Activated CD4-positive, alpha-beta T cell treated with anti-CD3 and anti-CD28 coated beads for 36 hours (primary cell): ENCODE measurements around the gene BABAM1. TPM values are rescaled to one million over a fixed set of nuclear protein-coding genes. Genes with fewer than 3 reads are reported as not detected.

Source experiments
- ATAC-seq: fragments of 200-7000 bp; cut with Tn5 transposase; one replicate; pipeline ENCODE4 v1.10.0; 2021; ENCODE audit warnings: mild to moderate bottlenecking, moderate library complexity
- CTCF ChIA-PET: fragments of 350-600 bp; sonication (Branson Sonifier 250); formaldehyde crosslinking; loops from one replicate; lab custom pipeline; 2021; ENCODE audit warnings: antibody characterized with exemption; lab: Charles Lee
- POLR2A ChIA-PET: fragments of 350-600 bp; sonication (Branson Sonifier 250); formaldehyde crosslinking; loops from one replicate; lab custom pipeline; 2021; ENCODE audit warnings: antibody characterized with exemption, inconsistent platforms; lab: Charles Lee
- DNase-seq: peaks from one replicate; pipeline ENCODE4 v3.0.0-alpha.2; 2020
- H3K27ac Mint-ChIP-seq: one replicate; pipeline ENCODE4 v1.8.0; 2021; ENCODE audit warnings: mixed read lengths
- H3K27me3 Mint-ChIP-seq: one replicate; pipeline ENCODE4 v1.8.0; 2021; ENCODE audit warnings: mixed read lengths
- H3K36me3 Mint-ChIP-seq: one replicate; pipeline ENCODE4 v1.8.0; 2021; ENCODE audit warnings: low read depth, mixed read lengths
- H3K4me1 Mint-ChIP-seq: one replicate; pipeline ENCODE4 v1.8.0; 2021; ENCODE audit warnings: mixed read lengths
- H3K4me3 Mint-ChIP-seq: one replicate; pipeline ENCODE4 v1.8.0; 2021; ENCODE audit warnings: mild to moderate bottlenecking, moderate library complexity, mixed read lengths
- H3K9me3 Mint-ChIP-seq: one replicate; pipeline ENCODE4 v1.8.0; 2021; ENCODE audit warnings: low read depth, mixed read lengths
- intact Hi-C, 2 experiments: fragments of 100-400 bp; cut with DNase I in 1 of 2; cut with micrococcal nuclease in 1 of 2; formaldehyde crosslinking; loops; one replicate each; pipeline versions ENCODE4 v1.14.2 to v1.15.1; 2022 to 2024; cut with DNase I, micrococcal nuclease
- total RNA-seq, 2 experiments: library from RNA; stranded (reverse); gene quantifications; one replicate each; pipeline ENCODE4 v1.2.3, GENCODE V29; 2021

BABAM1 gene
- total RNA-seq, 2 experiments from 2014 or later: 109 to 132 TPM

DNA sequence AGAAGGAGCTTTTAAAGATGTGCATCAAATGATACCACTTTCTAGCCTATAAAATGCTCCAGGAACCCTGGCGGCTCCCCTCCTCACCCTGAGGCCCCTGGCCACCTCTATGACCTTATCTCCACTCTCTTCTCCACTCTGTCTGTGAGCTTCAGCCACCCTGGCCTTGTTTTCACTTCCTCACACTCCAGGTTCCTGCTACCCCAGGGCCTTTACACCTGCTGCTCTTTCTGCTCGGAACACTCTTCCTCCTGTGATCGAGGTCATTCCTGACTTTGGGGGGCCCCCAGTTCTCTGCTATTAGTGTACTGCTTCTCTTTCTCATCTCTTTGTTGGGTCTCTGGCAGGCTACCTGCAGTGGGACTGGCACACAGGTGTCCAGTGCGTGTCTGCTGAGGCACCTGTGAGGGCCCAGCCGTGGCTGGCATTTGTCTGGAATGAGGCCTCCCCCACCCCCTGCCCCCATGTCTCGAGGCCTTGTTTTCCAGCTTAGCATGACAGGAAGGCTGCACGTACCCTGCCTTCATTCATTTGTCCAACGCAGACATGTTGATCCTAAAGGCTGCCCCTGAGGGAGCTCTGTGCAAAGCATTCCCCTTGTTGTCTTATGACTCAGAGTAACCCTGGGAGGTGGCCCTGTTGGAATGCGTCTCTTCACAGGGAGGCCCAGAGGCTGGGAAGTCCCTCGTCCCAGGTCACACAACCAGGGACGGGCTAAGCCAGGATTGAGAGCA, 44.4 kb downstream of the BABAM1 start:
- CTCF ChIA-PET: interaction anchor here (0.7 to 0.8 kb wide), 3 partner anchors 18 to 300 kb away, joined by 3 to 4 read pairs (median 3); no protein-coding TSS in a partner anchor
- no peak for DNase-seq
- ATAC-seq: no peak
- intact Hi-C loops: no loop called here
- Mint-ChIP-seq H3K27ac (no peak overlapping the region), H3K27me3 (no peaks in the 10 kb centered on the region), H3K9me3 (no peaks in the 10 kb centered on the region), H3K36me3 (peaks cover 22% of the 10 kb centered on the region), H3K4me1 (peaks cover 32% of the 10 kb centered on the region), H3K4me3 (peak overlapping the region; percentile 32)
- POLR2A ChIA-PET: no interaction called here

DNA sequence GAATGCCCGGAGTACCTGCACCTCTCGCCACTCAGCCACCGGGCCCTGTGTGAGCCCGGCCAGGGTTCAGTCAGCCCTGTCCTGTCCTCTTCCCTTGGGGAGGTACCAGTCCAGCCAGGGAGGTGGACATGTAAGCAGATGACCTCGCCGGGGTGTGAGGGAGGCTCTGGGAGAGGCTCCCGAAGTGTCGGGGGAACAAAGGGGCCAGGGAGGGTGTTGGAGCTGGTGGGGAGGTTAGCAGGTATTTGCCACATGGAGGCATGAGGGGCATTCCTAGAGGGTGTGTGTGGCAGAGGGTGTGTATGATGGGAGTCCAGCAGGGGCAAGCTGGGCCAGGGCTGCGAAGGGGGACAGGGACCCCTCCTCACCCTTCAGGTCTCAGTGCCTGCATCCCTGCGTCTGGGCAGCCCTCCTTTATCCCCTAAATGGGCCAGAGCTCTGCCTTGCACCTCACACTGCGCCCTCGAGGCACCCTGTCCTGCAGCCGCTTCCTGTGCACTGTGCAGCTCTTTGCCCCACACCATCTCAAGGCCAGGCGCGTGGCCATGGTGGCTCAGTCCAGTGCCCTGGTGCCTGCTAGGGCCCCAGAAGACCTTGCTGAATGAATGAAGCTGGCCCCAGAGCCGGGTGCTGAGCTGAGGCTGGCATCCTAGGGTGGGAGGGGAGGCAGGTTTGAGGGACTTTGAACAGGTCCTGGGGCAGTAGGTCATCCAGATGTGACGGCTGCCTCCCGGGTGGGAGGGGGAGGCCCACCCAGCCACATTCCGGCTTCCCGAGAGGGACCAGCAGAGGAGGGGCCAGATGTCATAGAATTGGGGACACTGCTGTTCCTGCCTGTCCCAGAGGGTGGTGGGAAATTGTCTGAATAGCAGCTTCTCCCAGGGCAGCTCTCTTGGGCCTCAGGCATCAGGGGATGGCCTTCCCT, 45.2 kb downstream of the BABAM1 start:
- ChIA-PET POLR2A (no interaction called here), CTCF (interaction anchor here (1.0 kb wide), 1 partner anchor 52 kb away, joined by 3 read pairs; no protein-coding TSS in a partner anchor)
- H3K27ac Mint-ChIP-seq: no peak overlapping the region
- no peaks in the 10 kb centered on the region for H3K9me3 Mint-ChIP-seq
- intact Hi-C loops: no loop called here
- H3K36me3 Mint-ChIP-seq: peaks cover 22% of the 10 kb centered on the region
- DNase-seq (no peak), ATAC-seq (no peak)
- H3K4me1 Mint-ChIP-seq: peaks cover 28% of the 10 kb centered on the region
- no peaks in the 10 kb centered on the region for H3K27me3 Mint-ChIP-seq
- H3K4me3 Mint-ChIP-seq: no peak overlapping the region

DNA sequence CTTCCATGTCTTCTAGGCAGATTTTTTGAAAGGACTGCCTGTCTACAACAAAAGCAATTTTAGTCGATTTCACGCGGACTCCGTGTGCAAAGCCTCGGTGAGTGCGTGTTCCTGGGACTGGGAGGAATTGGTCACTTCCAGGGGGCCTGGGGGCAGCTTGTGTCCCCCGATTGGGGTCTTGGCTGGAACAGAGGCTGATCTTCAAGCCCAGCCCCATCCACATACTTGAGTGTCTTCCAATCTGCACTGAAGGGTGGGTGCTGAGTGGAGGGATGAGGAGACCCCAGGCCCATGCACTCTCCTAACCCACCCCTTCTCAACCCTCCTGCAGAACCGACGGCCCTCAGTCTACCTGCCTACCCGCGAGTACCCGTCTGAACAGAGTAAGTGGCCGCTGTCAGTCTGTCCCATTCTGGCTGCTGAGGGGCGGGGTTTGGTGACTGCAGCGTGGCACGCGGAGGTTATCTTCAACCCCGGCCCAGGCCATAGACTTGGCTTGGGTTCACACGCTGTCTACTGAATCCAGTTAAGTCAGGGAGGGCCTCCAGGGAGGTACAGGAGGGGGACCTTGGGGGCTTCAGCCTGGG, 46.9 kb downstream of the BABAM1 start:
- POLR2A ChIA-PET: no interaction called here
- H3K27me3 Mint-ChIP-seq: no peaks in the 10 kb centered on the region
- CTCF ChIA-PET: no interaction called here
- H3K9me3 Mint-ChIP-seq: no peaks in the 10 kb centered on the region
- DNase-seq (no peak), ATAC-seq (no peak)
- H3K27ac Mint-ChIP-seq: no peak overlapping the region
- H3K36me3 Mint-ChIP-seq: peaks cover 22% of the 10 kb centered on the region
- H3K4me3 Mint-ChIP-seq: no peak overlapping the region
- peaks cover 20% of the 10 kb centered on the region for H3K4me1 Mint-ChIP-seq
- intact Hi-C loops: no loop called here

DNA sequence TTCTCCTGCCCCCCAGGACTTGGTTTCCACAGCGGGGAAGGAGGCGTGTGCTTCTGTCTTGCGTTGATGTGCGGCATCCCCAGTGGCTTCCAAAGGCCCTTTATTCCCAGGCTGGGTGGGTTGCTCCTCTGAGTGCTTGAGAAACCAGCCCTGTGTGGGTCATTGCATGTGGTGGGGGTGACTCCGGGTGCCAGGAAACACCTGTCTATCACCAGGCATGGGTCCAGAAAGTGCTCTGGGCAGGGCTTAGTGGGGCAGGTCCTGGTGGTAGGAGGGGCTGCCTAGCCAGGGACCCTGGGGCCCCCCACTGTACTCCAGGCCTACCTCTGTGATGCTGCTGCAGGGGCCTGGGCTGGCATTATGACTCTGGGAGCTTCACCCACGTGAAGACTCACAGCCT, 51.7 kb downstream of the BABAM1 start:
- no peak for ATAC-seq
- ChIA-PET CTCF (no interaction called here), POLR2A (interaction anchor here (0.7 to 1.0 kb wide), 2 partner anchors 10 to 23 kb away, joined by 4 read pairs; partner anchors contain the start of gene DDA1)
- no peak overlapping the region for H3K4me3 Mint-ChIP-seq
- no peak for DNase-seq
- peaks cover 3% of the 10 kb centered on the region for H3K4me1 Mint-ChIP-seq
- intact Hi-C loops: no loop called here
- H3K9me3 Mint-ChIP-seq: no peaks in the 10 kb centered on the region
- no peaks in the 10 kb centered on the region for H3K27me3 Mint-ChIP-seq
- H3K27ac Mint-ChIP-seq: no peak overlapping the region
- peaks cover 32% of the 10 kb centered on the region for H3K36me3 Mint-ChIP-seq

DNA sequence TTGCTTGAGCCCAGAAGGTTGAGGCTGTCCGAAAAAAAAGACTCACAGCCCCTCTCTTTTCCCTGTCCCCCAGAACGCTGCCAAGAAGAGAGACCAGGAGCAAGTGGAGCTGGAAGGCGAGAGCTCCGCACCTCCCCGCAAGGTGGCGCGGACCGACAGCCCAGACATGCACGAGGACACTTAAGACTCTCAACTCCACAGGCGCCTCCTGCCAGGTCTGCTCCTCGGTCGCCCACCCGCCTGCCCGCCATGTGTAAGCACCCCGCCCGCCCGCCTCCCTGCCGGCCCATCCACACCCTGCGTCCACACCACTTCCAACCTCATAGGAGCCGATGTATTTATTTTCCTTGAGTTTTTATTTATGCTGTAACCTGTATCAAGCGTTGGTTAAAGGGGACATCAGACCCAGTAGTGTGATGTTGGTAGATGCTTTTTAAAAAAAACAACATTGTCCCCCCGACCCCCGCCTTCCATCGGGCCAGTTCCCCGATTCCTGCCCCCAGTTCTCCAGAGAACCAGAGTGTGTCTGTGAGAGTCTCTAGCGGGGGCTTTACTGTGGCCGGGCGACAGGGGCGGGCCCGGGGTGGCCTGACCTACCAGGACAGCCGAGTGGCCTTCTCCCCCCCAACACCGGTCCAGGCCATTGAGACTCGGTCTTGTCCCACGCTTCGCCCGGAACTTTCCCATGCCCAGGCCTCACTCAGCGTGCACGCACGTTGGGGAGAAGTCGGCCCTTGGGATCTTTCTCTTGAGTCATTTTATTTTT, 52.4 kb downstream of the BABAM1 start:
- ChIA-PET CTCF (no interaction called here), POLR2A (interaction anchor here (1.1 kb wide), 1 partner anchor 53 kb away, joined by 3 read pairs; no protein-coding TSS in a partner anchor)
- no peaks in the 10 kb centered on the region for H3K9me3 Mint-ChIP-seq

DNA sequence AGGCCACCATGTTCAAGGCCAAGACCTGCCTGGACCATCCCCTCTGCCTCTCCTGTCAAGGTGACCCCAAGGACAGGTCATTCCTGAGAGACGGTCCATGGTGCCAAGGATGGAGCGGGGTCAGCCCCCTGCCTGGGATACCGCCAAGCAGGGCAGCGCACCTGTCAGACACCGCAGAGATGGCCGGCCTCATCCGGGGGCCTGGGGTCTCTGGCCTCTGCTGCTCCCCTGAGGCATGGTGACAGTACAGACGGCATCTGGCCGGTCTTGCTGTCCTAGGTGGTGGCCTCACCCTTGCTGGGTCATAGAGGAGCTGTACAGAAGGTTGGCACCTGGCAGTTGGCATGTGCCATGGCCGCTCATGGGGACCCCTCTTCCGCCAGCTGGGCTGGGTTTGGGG, 53.2 kb downstream of the BABAM1 start:
- ChIA-PET POLR2A (interaction anchor here (1.1 kb wide), 1 partner anchor 52 kb away, joined by 3 read pairs; no protein-coding TSS in a partner anchor), CTCF (interaction anchor here (1.0 kb wide), 1 partner anchor 11 kb away, joined by 3 read pairs; the partner anchor contains the start of gene DDA1)
- peaks cover 26% of the 10 kb centered on the region for H3K36me3 Mint-ChIP-seq
- H3K27ac Mint-ChIP-seq: no peak overlapping the region
- no peaks in the 10 kb centered on the region for H3K27me3 Mint-ChIP-seq
- no peaks in the 10 kb centered on the region for H3K9me3 Mint-ChIP-seq
- DNase-seq (no peak), ATAC-seq (no peak)
- no peak overlapping the region for H3K4me3 Mint-ChIP-seq
- intact Hi-C loops: no loop called here
- H3K4me1 Mint-ChIP-seq: peaks cover 3% of the 10 kb centered on the region

More for the DNA sequence above, 52.4 kb downstream of the BABAM1 start:
- intact Hi-C loops: no loop called here
- peaks cover 27% of the 10 kb centered on the region for H3K36me3 Mint-ChIP-seq
- no peak overlapping the region for H3K4me3 Mint-ChIP-seq
- peaks cover 3% of the 10 kb centered on the region for H3K4me1 Mint-ChIP-seq
- no peak overlapping the region for H3K27ac Mint-ChIP-seq
- ATAC-seq (no peak), DNase-seq (no peak)
- H3K27me3 Mint-ChIP-seq: no peaks in the 10 kb centered on the region

DNA sequence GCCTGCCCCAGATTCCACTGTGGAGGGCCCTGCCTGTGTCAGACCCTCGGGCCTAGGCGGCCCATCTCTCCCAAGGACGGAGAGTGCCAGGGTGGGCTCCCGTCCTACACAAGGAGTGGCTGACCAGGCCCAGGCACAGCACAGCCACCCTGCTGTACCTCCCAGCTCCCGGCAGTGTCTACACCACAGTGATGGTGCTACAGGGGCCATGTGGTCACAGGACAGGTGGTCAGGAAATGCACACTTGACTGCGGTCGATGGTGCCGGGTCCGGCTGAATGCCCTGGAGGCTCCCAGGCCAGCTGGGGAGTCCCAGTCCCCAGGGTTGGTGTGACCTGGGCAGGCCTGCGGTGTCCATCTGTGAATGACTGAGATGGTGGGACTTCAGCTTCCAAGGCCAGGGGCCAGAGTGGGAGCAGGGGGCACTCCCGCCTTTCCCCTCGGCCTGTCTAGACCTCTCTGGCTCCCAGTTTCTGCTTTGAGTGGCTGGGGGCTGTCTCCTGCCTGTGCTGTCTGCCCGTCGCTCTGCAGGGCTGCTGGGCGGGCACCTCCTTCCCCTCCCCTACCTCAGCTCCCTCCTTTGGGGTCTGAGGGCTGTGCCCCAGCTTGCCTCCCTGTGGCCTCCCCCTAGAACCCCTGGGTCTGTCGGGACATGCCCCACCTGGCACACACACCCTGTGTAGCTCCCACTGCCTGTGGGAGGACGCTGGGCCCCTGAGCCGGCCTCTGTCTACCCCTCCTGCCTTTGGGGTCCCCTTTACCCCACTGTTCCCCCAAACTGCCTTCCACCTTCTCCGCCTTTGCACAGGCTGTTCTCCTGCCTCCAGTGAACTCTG, 54.6 kb downstream of the BABAM1 start:
- DNase-seq (no peak), ATAC-seq (no peak)
- ChIA-PET CTCF (no interaction called here), POLR2A (interaction anchor here (0.7 to 0.9 kb wide), 2 partner anchors 13 to 248 kb away, joined by 3 read pairs; partner anchors contain the start of gene DDA1)
- Mint-ChIP-seq H3K27ac (no peak overlapping the region), H3K36me3 (peaks cover 16% of the 10 kb centered on the region), H3K27me3 (no peaks in the 10 kb centered on the region), H3K4me1 (peaks cover 3% of the 10 kb centered on the region), H3K9me3 (no peaks in the 10 kb centered on the region), H3K4me3 (no peak overlapping the region)
- intact Hi-C loops: no loop called here

DNA sequence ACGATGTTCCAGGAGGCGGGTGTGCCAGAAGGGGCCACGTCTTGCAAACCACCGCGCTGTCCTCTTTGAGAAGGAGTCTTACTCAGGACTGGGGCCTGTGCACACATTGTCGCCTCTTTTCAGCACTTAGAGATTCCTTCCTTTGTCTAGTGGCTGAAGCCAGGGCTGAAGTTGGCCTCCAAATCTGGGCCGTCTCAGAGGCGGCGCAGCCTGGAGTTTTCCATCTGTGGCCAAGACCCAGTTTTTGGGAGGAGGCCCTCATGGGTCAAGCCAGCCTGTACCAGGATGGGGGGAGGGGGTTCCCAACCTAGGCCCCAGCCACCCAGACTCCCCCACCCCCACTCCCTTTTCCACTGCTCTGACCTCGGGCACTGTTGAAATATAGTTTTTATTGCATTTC, 55.6 kb downstream of the BABAM1 start:
- Mint-ChIP-seq H3K27ac (no peak overlapping the region), H3K4me1 (peaks cover 4% of the 10 kb centered on the region), H3K36me3 (peaks cover 16% of the 10 kb centered on the region), H3K9me3 (no peaks in the 10 kb centered on the region), H3K4me3 (no peak overlapping the region), H3K27me3 (no peaks in the 10 kb centered on the region)
- no peak for ATAC-seq
- intact Hi-C loops: no loop called here
- POLR2A ChIA-PET: no interaction called here
- CTCF ChIA-PET: no interaction called here
- no peak for DNase-seq

DNA sequence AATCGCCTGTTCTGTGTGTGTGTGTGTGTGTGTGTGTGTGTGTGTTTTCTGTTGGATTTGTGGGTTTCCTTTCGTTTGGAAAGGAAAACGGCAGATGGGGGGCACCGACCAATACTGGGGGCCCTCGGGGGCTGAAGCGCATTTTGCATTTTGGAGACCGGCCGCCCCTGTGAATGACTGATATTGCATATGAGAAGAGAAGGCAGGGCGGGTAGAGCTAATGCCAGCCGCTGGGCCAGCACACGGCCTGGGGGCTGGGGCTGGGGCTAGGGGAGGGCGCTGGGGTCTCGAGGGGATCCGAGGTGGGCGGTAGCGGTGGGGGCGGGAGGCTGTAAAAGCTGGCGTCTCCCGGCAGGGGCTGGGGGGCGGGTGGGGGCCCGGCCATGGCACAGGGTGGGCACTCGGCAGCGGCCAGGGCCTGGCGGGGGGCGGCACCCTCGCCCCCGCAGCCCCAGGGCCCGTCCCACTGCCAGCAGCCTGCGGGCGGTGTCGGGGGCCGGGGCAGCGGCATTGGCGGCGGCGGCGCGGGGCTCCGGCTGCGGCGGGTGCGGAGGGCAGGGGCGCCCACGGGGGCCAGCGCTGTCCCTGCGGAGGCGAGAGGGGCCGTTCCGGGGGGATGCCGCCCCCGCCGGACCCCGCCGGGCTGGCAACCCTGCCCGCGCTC, 56.2 kb downstream of the BABAM1 start:
- ChIA-PET POLR2A (no interaction called here), CTCF (no interaction called here)

DNA sequence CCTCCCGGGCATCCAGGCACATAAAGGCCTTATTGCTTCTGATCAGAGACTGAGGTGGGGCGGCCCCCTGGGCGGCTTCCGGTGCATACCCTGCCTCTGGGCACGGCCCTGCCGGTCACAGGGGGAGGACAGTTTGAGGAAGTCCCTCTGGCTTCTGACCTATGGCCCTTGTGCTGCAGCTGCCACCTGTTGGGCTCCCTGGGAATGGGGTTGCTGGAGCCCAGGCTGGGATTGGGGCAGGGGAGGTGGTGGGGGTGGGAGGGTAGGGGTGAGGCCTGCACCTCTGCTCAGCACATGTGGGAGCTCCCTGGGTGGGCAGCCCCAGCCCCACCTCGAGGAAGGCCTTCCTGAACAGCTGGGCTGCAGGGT, 56.7 kb downstream of the BABAM1 start:
- H3K27ac Mint-ChIP-seq: no peak overlapping the region
- ATAC-seq (peak; percentile 43), DNase-seq (peak; percentile 45)
- ChIA-PET CTCF (no interaction called here), POLR2A (no interaction called here)
- H3K4me1 Mint-ChIP-seq: peaks cover 6% of the 10 kb centered on the region
- H3K36me3 Mint-ChIP-seq: peaks cover 16% of the 10 kb centered on the region
- H3K4me3 Mint-ChIP-seq: no peak overlapping the region
- intact Hi-C loops: no loop called here
- no peaks in the 10 kb centered on the region for H3K9me3 Mint-ChIP-seq
- H3K27me3 Mint-ChIP-seq: no peaks in the 10 kb centered on the region

More for the DNA sequence above, 56.2 kb downstream of the BABAM1 start:
- Mint-ChIP-seq H3K27me3 (no peaks in the 10 kb centered on the region), H3K27ac (no peak overlapping the region), H3K4me3 (no peak overlapping the region), H3K4me1 (peaks cover 6% of the 10 kb centered on the region), H3K36me3 (peaks cover 16% of the 10 kb centered on the region), H3K9me3 (no peaks in the 10 kb centered on the region)
- ATAC-seq (no peak), DNase-seq (no peak)
- intact Hi-C loops: no loop called here
